NOMO-1 treated with DMSO at 0.1 percent for 48 hours (cell line): ENCODE results near the gene PEF1.

Experiments used
- DNase-seq: peaks from one replicate; lab custom pipeline; 2025; ENCODE audit not compliant: unreplicated experiment; lab: John Stamatoyannopoulos, UW

The PEF1 gene

DNA sequence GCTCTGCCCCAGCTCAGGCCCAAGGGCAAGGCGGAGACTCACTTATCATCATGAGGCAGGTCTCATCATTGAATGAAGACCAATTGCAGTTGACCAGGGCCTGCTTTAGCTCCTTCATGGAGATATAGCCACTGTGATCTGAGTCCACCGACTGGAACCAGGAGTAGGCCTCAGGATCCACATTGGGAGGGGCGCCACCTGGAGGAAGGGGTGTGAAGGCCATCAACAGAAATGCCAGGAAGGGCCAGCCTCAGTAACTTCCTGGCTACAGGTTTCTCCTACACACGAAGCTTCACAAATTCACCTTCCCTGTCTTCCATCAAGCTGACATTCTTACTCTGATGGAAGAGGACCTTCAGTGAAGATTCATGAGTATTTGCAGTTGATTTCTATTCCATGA, 11.6 kb downstream of the PEF1 start:
- DNase-seq: peak; percentile 4

DNA sequence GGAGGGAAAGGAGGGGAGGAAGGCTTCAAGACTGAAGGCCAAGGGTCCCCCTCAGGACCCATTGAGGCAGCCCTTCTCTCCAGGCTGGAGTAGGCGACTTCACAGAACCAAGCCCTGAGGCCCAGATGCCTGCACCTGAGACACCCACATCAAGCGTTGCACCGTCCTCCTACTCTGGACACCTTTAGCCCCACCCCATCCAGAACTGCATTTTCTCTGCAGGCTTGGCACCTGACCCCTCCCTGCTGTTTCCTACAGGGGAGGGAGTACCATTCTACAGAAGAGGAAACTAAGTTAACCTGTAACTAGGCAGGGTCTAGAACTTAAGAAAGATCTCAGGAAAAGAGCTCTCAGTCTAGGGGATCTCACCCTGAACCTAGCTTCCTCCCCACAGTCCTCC, 12.0 kb downstream of the PEF1 start:
- DNase-seq: no peak

DNA sequence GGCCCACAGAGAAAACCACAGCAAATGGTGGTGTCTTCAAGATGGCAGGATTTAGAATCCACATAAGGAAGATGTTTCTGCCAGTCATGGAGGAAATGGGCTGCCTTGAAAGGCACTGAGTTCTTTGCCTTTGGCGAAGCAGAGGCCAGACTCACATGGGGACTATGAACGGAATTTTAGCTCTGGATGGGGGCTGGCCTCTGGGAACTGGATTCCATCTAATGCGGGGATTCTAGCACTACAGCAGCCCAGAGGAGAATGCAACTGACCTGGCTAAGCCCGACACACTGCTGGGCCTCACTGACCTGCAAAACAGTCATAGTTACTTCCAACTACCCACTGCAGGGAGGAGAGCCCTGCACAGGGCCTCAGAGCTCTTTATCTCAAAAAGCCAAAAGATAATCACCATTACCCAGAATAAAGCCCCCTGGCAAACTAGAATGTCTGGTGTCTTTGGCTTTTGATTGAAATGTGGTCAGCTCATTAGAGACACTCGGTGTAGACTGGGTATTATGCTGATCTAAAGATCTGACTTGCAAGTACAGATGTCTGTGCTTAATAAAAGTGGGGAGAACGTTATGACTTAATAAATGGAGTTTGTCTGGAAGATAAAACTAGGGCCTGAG, 15.6 kb downstream of the PEF1 start:
- DNase-seq: no peak

DNA sequence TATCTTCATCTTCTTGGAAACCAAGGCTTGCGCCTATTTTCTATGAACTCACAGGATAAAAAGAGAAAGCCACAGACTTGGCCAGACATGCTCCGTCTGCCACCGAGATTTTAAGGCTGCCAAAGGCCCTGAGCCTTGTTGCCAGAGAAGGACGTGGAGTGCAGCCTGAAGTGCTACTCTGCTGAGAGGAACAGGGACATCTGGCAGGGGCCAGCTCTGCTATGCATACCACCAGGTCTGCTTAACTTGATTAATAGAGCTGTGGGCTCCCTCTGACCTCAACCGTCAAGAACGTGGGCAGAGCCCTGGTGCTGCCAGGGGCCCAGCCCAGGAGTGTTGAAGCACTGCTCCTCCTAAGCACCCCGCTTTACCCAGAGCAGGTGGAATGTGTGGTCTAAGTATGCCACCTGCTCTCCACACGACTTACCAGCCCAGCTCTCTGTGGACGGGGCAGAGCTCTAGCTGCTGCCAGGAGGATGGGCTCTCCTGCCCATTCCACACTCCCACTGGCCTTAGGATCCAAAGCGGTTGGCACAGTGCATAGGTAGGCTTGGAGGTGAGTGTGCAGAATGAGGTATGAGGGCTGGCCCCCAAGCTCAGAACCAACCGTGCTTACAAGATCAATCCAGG, 16.6 kb downstream of the PEF1 start:
- no peak for DNase-seq

DNA sequence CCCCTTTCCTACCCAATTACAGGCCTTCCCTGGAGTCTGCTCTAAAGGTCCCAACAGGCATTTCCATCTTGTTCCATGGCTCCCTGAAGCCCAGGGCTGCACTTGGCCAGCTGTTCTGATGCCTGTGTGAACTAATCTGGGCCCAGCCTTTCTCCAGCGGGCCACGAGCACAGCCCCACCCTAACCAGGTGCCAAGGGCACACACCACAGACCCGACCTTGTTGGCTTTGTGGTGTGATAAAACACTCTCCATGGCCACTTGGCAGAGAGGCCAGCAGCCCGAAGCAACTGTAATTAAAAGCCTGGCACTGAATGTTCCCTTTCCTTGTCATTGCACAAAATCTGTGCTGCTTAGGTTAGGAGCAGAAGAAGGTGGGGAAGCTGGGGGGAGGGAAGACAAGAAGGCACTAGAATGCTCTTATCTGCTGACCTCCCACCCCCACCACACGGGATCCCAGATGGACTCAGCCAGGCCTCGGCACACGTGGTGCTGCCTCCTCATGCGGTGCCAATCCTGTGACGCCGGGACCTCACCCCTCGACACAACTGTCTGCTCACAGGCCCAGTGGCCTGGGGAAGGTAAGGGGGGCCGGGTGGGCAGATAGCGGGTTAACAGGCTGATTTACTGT, 17.3 kb downstream of the PEF1 start:
- no peak for DNase-seq

DNA sequence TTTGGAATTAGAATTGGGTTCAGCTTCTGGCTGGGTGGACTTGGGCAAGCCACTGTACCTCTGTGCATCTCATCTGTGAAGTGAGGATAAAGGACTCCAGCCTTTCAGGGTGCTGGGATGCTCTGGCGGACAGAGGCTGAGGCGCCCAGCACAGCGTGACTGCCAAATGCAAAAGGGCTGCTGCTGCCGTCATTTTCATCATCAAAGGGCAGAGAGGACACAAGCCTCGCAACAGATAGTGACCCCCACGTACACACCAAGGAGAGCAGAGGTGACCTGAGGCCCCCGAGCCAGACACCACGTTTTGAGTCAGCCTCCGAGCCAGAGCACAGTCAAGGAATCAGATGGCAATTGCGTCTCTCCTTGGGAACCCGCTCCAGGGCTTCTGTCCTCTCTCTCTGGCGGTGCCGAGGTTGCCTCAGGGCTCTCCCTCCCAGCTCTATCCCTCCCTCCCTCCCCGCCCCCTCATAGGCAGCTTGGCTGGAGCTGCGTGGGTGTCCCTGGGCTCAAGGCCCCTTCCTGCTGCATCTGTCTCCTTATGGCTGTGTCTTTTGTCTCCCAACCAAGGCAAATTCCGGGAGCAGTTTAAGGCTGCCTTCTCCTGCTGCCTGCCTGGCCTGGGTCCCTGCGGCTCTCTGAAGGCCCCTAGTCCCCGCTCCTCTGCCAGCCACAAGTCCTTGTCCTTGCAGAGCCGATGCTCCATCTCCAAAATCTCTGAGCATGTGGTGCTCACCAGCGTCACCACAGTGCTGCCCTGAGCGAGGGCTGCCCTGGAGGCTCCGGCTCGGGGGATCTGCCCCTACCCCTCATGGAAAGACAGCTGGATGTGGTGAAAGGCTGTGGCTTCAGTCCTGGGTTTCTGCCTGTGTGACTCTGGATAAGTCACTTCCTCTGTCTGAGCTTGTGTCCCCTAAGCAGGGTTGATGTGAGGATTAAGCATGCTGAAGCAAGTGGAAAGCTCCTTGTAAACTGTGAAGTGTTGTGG, 18.2 kb downstream of the PEF1 start:
- no peak for DNase-seq

DNA sequence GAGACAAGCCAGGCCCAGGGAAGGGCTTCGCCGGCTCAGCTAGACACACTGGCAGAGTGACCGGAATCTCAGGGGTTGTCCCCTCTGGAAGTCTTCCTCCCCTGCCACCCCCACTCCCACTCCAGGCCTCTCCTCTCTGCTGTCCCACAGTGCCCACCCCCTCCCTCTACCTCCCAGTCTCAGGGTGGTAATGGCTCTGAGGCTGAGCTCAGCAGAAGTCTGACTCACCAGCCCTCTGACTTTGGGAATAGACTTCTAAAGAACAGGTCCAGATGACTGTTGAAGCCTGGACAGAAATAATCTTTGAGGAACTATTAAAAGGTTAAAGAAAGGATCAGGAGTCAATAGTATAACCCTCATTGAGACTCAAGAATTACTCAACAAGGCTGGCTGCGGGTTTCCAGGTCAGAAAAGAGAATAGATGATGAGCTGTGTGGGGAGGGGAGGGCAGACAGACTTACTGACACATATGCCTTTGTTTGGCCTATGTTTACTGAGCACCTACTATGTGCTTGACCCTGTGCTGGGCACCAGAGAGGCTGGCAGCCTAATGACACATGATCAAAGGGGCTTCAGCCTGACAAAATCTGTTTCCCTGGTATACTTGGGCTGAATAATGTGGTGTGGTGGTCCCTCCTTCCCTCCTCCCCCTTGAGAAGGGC, 19.0 kb downstream of the PEF1 start:
- DNase-seq: no peak

DNA sequence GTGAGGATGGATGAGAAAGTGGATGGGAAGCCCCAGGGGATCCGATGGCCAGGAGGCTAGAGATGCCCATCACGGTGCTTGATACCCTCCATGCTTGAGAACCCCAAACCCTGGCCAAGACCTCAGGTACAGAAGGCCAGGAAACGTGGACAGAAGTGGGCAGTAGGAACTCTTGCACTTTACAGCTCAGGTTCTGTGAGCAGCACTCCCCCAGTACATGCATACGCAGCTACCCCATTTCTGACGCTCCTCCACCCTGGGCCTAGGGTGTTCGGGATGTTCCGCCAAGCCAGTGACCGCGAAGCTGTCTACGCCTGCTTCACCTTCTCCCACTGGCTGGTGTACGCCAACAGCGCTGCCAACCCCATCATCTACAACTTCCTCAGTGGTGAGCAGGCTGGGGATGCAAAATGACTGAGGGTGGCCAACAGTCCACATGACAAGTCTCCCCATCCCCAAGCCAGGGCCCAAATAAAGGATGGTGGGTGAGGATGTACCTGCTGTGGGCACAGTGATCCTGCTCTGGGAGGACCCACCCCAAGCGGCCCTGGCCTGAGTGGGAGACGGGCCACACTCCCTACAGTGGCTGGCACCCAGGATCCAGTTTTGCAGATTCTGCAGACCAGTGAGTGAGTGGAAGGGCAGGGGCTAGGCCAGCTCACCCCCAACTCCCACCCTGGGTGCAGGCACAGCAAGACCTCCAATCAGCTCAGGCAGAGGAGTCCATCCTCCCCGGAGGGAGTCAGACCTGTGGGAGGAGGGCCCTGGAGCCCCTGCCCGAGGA, 19.8 kb downstream of the PEF1 start:
- DNase-seq: no peak

DNA sequence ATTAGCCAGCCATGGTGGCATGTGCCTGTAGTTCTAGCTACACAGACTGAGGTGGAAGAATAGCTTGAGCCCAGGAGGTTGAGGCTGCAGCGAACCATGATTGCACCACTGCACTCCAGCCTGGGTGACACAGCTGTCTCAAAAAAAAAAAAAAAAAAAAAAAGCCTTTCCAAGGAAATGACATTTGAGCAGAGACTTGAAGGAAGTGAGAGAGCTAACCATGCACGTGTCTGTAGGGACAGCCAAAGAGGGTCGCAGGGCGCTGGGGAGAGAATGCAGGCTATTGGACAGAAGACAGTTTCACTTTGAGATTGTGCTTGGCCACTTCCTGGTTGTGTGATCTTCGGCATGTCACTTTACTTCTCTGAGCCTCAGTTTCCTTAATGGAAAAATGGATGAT, 20.4 kb downstream of the PEF1 start:
- DNase-seq: peak; percentile 10

DNA sequence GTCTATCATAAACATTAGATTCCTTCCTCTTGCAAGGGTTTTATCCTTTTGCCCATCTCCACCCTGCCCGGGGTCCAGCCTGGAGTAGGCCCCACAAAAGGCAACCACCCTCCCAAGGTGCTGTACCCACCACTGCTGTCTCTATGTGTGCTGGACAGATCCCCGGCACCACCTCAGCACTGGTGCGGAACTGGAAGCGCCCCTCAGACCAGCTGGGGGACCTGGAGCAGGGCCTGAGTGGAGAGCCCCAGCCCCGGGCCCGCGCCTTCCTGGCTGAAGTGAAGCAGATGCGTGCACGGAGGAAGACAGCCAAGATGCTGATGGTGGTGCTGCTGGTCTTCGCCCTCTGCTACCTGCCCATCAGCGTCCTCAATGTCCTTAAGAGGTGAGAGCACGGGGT, 21.3 kb downstream of the PEF1 start:
- DNase-seq: no peak

DNA sequence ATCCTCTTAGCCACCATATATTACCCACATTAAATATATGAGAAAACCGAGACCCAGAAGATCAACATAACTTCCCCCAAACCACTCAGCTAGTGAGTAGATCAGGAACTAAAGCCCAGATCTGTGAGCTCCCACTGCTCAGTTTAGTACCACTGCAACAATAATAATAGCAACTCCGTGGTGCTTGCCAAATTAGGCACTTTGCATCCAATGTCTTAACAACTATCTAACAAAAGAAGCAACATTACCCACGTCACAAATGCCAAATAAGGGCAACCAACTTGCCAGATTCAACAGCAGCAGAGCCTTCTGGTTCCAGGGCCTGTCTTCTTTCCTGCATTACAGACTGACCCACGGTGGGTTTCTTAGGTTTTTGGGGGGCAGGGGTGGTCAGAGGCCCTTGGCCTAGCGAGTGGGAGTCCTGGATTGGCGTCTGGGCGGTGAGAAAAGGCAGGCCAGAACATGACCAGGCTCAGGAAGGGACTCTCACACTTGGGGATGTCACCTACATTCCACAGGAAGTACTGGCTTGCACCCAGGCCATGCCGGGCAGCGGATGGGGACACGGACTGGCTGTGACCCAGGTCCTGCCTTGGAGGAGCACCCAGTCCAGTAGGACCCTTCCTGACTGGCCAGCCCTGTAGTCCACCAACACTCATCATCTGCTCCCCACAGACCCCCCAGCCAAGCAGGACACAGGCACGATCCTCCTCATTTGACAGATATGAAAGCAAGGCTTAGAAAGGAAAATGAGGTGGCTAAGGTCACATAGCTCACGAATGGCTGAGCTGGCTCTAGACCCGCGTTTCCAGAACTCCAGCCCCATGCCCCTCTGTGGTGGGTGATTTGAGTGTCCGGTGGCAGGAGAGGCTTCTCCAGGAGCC, 22.6 kb downstream of the PEF1 start:
- DNase-seq: no peak

DNA sequence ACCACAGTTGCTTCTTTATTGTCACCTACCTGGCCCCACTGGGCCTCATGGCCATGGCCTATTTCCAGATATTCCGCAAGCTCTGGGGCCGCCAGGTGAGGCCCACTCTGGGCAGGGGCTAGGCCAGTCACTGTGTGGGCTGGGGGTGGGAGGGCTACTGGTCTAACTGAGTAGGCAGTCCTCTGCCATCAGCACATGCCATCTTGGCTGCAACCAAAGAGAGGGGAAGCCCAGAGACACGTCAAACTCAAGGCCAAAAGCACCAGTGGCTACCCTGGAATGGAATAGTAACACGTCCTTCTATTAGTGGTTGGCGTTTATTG, 23.2 kb downstream of the PEF1 start:
- no peak for DNase-seq

DNA sequence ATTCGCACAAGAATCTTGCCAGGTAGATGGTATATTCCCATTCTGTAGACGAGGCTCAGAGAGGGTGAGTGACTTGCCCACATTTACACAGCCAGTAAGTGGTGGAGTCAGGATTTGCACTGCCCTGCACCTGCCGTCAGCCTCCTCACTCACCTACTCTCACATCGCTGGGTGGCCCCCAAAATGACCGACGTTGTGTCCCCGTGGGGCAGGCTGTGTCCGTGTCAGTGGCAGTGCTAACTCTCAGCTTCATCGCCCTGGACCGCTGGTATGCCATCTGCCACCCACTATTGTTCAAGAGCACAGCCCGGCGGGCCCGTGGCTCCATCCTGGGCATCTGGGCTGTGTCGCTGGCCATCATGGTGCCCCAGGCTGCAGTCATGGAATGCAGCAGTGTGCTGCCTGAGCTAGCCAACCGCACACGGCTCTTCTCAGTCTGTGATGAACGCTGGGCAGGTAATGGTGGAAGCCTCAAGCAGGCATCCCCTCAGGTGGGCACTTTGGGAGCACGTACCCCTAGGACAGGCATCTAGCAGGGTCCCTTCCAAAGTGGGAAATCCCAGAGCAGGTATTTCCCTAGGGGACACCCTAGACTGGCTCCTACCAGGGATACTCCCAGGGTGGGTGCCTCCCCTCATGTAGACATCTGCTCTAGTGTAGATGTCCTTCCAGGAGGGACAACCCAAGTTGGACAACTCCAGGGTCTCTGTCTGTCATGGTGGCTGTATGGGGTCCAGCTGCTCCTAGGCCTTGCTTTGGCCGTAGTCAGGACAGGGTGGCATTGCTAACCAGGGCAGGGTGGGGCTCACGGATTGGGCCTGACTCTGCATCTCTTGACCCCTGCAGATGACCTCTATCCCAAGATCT, 23.8 kb downstream of the PEF1 start:
- DNase-seq: no peak

DNA sequence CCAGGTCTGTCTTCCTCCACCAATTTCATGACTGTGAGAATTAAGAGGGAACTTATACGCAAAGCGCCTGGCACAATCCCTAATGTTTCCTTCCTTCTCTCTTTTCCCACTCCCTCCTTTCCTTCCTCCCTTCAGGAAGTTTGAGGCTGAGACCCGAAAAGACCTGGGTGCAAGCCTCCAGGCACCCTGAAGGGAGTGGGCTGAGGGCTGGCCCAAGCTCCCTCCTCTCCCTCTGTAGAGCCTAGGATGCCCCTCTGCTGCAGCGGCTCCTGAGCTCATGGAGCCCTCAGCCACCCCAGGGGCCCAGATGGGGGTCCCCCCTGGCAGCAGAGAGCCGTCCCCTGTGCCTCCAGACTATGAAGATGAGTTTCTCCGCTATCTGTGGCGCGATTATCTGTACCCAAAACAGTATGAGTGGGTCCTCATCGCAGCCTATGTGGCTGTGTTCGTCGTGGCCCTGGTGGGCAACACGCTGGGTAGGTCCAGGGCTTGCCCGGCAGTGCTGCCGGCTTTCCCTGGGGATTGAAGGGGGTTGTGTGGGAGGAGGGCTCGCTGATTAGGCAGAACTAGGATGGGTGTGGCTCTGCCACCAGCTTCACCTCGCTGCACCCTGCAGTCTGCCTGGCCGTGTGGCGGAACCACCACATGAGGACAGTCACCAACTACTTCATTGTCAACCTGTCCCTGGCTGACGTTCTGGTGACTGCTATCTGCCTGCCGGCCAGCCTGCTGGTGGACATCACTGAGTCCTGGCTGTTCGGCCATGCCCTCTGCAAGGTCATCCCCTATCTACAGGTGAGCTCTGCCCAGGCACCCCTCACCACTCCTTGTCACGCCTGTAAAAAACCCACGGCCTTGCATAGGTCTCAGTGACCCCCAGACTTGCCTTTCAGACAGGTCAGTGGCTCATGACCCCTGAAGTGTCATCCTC, 25.5 kb downstream of the PEF1 start:
- DNase-seq: no peak

DNA sequence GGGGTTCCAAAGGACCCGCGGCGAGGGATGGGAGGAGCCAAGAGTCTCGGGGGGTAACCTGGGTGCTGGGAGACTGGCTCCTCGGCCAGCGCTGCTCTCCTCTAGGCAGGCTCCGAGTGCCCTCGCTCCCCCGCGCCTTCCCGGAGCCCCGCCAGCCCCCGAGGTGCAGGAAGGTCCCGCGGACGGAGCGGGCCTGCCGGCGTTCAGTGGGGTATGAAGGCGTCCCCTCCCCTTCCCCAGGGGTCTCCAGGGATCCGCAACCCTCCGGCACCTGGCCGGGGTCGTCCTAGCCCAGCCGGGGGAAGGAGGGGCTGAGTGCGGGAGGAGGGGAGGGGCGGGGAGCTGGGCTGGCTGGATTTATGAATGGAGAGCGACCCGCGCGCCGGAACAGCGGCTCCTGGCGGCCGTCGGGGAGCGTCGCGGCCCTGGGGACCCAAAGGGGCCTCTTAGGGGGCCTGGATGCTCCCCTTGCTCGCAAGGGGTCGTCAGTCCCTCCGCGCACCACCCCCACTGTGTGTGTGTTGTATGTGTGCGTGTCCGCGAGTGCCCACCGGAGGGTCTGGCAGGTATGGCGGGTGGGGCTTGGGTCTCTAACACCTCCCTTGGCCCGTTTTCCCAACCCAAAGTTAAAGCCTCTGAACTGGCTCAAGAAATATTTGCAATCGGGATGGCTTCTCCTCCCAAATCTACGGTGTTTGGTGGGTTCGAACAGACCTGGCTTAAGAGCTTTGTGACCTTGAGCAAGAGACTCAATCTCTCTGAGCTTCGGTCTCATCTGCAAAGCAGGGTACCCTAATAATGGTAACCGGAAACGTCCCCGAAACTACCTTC, 26.5 kb downstream of the PEF1 start:
- peak; percentile 57 for DNase-seq

DNA sequence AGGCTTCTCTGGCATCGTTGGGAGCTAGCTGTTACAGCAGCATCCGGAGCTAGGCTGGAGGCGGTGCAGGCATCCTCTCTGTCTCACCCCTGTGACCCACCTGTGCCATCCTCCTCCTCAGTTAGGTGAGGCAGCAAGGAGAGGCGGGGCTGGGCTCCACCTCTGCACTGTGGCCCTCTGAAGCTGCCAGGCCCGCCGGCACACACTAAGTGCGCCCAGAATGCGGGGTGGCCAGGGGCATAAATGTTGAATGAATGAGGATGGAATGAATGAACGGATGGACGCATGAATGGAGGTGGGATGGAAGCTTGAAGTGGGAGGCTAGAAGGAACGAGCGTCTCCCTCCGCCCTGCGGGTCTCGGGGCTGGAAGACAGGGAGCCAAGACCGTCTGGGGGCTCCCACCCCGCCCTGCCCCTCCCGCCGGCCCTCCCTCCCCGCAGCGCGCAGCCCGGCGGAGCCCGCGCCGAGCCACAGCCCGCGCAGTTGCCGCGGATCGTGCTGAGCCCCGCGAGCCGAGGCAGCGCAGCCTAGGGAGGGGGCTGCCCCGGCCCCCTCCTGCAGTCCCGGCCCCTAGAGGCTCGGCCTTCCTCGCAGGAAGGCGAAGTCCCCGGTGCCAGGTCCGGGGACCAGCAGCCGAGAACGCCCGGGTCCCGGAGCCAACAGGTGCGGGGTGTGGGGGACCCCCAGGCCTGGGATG, 27.3 kb downstream of the PEF1 start, which contains the start of gene HCRTR1:
Gene HCRTR1 (plus strand): TSS at position 472 of the 698 bp plus-strand sequence. CDS start 1,504 bp downstream, outside the sequence.
- no peak for DNase-seq
